Omental fat pad (tissue), 4 donors: ENCODE data around the gene AKAP1. TPM values are rescaled to one million over a fixed set of nuclear protein-coding genes. Genes with fewer than 3 reads are reported as not detected.

Source experiments
- ATAC-seq: fragments of 150-250 bp; one replicate; pipeline ENCODE4 v1.9.1; 2016; ENCODE audit warnings: mild to moderate bottlenecking, moderate library complexity; ENCODE audit not compliant: low FRiP score
- DNase-seq: peaks from one replicate; pipeline ENCODE4 v3.0.0-alpha.2; 2019; ENCODE audit warnings: low spot score
- CTCF ChIP-seq, 3 donors: fragments of 450-650 bp; IDR thresholded peaks; one replicate each; pipeline ENCODE4 v1.5.1; 2016 to 2017; ENCODE audit warnings: antibody characterized with exemption in 3 of 3, mild to moderate bottlenecking in 3 of 3, moderate library complexity in 2 of 3
- total RNA-seq, 4 donors: library from RNA; depleted of rRNA; stranded (reverse); fragments of >200 nt; gene quantifications; one replicate each; pipeline ENCODE4 v1.1.0, GENCODE V29; 2016

AKAP1 gene
- total RNA-seq, 4 donors from 2014 or later = 29.4 to 89.0 (median 36.1) TPM

- no peak for TF ChIP-seq CTCF (IDR thresholded peaks at IDR 0.05)
- DNase-seq (no peak), ATAC-seq (no peak)
These were observed 83.6 kb downstream of the AKAP1 start for GRCh38 chr17:57168695-57169094.

- DNase-seq (no peak), ATAC-seq (no peak)
- TF ChIP-seq CTCF (IDR thresholded peaks at IDR 0.05) = no peak
These were observed 85.8 kb downstream of the AKAP1 start for GRCh38 chr17:57170866-57171265.

Other genes starting within 250 kb of the AKAP1 start
- gene TRIM25, start 171.2 kb upstream of the AKAP1 start, total RNA-seq = 100 to 1,000 TPM in 1 of 4 donors, 10 to 100 TPM in 3; 41.4 to 112 (median 78.6) TPM
- gene COIL, start 124.2 kb upstream of the AKAP1 start, total RNA-seq = 10 to 100 TPM in 1 of 4 donors, 1 to 10 TPM in 3; 6.7 to 13.4 (median 9.3) TPM
- 10 to 100 TPM; 59.6 to 80.9 (median 69.1) TPM for gene SCPEP1, start 107.1 kb upstream of the AKAP1 start, total RNA-seq
- gene MSI2, start 171.3 kb downstream of the AKAP1 start, total RNA-seq = 10 to 100 TPM; 14.9 to 24.4 (median 19.8) TPM